Keratinocyte (primary cell): Measurements from ENCODE around the gene TRAPPC3L.
"Not testable (repeated sequence)": the region's sequence is repeated elsewhere in the genome, so short reads cannot be mapped to it uniquely, and the experiment has no call there.

Experiments
- CTCF ChIP-seq, 3 experiments: IDR thresholded peaks in 1 of 3; conservative IDR thresholded peaks in 1 of 3; optimal IDR thresholded peaks in 1 of 3; 2 replicates in 2 of 3; 3 replicates in 1 of 3; pipeline versions ENCODE3 to v1.5.1; 2011; ENCODE audit warnings: low read length in 3 of 3, mild to moderate bottlenecking in 3 of 3, moderate library complexity in 2 of 3, control low read depth in 1 of 3, inconsistent platforms in 1 of 3; ENCODE audit not compliant: insufficient read depth in 2 of 3; ENCODE audit errors: extremely low read depth in 1 of 3
- EZH2 ChIP-seq: IDR thresholded peaks from one replicate; pipeline ENCODE4 v1.6.1; 2012; ENCODE audit warnings: inconsistent platforms, mild to moderate bottlenecking, low read length, moderate library complexity

GRCh38 chr6:116495161-116495560 is 50.3 kb downstream of the TRAPPC3L start:
- not testable (repeated sequence) for TF ChIP-seq CTCF (optimal IDR thresholded peaks at IDR 0.05 in 1 of 3, IDR thresholded peaks at IDR 0.05 in 1 of 3, conservative IDR thresholded peaks at IDR 0.05 in 1 of 3; ENCODE audit: extremely low read depth in 1 of 3, insufficient read depth in 2 of 3, low read length in 3 of 3); EZH2
